ENCODE measurements around the gene IZUMO1. TPM values are rescaled to one million over a fixed set of nuclear protein-coding genes. Genes with fewer than 3 reads are reported as not detected.
"Not testable (repeated sequence)": the region's sequence is repeated elsewhere in the genome, so short reads cannot be mapped to it uniquely, and the experiment has no call there.

IZUMO1 gene
- total and polyA plus RNA-seq, 4 donors, result 0.10 to 1.6 (median 0.66) TPM; not detected in 1

GRCh38 chr19:48720251-48720612, 26.5 kb downstream of the IZUMO1 start:
- intact Hi-C loops (cut with DNase I), result no loop called here
- H3K4me1 ChIP-seq (ENCODE audit: control insufficient read depth in 1 of 2, insufficient read depth in 2 of 2, low read length in 2 of 2), result no peaks in the 10 kb centered on the region
- H3K27ac ChIP-seq (ENCODE audit: low read depth in 1 of 2, low read length in 2 of 2), result peak overlapping the region in 1 of 2 donors; percentile 22

GRCh38 chr19:48719263-48720171, 27.2 kb downstream of the IZUMO1 start, which contains the start of gene MAMSTR:
Gene MAMSTR (minus strand): TSS chr19:48719725. CDS start chr19:48719031, 694 bp downstream.
- Histone ChIP-seq H3K36me3 (ENCODE audit: control insufficient read depth in 1 of 2, insufficient read depth in 2 of 2, low read length in 1 of 2) (no peaks in the 10 kb centered on the region), H3K9me3 (ENCODE audit: control insufficient read depth, low read length) (no peaks in the 10 kb centered on the region), H3K27ac (ENCODE audit: low read depth in 1 of 2, low read length in 2 of 2) (peak within 1 kb of the TSS in 1 of 2 donors; percentile 22), H3K4me3 (ENCODE audit: low read length in 2 of 2) (no peak within 1 kb of the TSS), H3K4me1 (ENCODE audit: control insufficient read depth in 1 of 2, insufficient read depth in 2 of 2, low read length in 2 of 2) (no peaks in the 10 kb centered on the region), H3K27me3 (ENCODE audit: control insufficient read depth in 1 of 2, insufficient read depth in 2 of 2, low read length in 1 of 2) (no peaks in the 10 kb centered on the region)
- WGBS, 2 donors, result 65 to 72% methylated on average over 30 to 33 of the region's 33 CpGs
- peak in 1 of 2 donors; percentile 63 for DNase-seq
- intact Hi-C loops (cut with DNase I), result loop anchor here in 1 of 2 donors (5.0 kb wide), 1 partner anchor 72 kb away; the partner anchor contains the start of gene CA11
- no peak for ATAC-seq (ENCODE audit: low FRiP score)

More at GRCh38 chr19:48720251-48720612, 26.5 kb downstream of the IZUMO1 start:
- ATAC-seq (ENCODE audit: low FRiP score) (peak; percentile 13), DNase-seq (no peak)
- Histone ChIP-seq H3K4me3 (ENCODE audit: low read length in 2 of 2) (no peak overlapping the region), H3K9me3 (ENCODE audit: control insufficient read depth, low read length) (no peaks in the 10 kb centered on the region), H3K27me3 (ENCODE audit: control insufficient read depth in 1 of 2, insufficient read depth in 2 of 2, low read length in 1 of 2) (no peaks in the 10 kb centered on the region), H3K36me3 (ENCODE audit: control insufficient read depth in 1 of 2, insufficient read depth in 2 of 2, low read length in 1 of 2) (no peaks in the 10 kb centered on the region)
- 2% methylated on average over 12 of the region's 12 CpGs for WGBS, 2 donors

GRCh38 chr19:48718711-48719231, 27.9 kb downstream of the IZUMO1 start:
- Histone ChIP-seq H3K9me3 (ENCODE audit: control insufficient read depth, low read length) (no peaks in the 10 kb centered on the region), H3K36me3 (ENCODE audit: control insufficient read depth in 1 of 2, insufficient read depth in 2 of 2, low read length in 1 of 2) (no peaks in the 10 kb centered on the region), H3K27me3 (ENCODE audit: control insufficient read depth in 1 of 2, insufficient read depth in 2 of 2, low read length in 1 of 2) (no peaks in the 10 kb centered on the region), H3K27ac (ENCODE audit: low read depth in 1 of 2, low read length in 2 of 2) (no peak overlapping the region), H3K4me3 (ENCODE audit: low read length in 2 of 2) (no peak overlapping the region), H3K4me1 (ENCODE audit: control insufficient read depth in 1 of 2, insufficient read depth in 2 of 2, low read length in 2 of 2) (no peaks in the 10 kb centered on the region)
- WGBS, 2 donors, result 32 to 41% methylated on average over 15 of the region's 15 CpGs
- DNase-seq (no peak), ATAC-seq (ENCODE audit: low FRiP score) (no peak)
- intact Hi-C loops (cut with DNase I), result loop anchor here in 1 of 2 donors (5.0 kb wide), 1 partner anchor 71 kb away; the partner anchor contains the start of gene CA11

DNA sequence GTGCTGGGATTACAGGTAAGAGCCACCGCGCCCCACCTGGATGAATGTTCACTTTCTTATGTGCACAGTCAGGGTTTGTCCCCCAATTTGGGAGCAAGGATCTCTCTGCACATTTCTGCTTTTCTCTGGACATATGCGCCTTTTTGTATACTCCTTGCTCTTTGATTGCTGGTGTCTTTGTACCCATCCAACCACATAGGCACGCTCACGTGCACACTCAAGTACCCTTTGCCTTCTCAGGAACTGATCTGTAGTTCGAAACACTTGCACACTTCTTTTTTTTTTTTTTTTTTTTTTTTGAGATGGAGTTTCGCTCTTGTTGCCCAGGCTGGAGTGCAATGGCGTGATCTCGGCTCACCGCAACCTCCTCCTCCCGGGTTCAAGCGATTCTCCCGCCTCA, 28.6 kb downstream of the IZUMO1 start:
- intact Hi-C loops (cut with DNase I), result loop anchor here in 1 of 2 donors (5.0 kb wide), 1 partner anchor 71 kb away; the partner anchor contains the start of gene CA11
- DNase-seq; H3K4me3 ChIP-seq (ENCODE audit: low read length in 2 of 2); H3K4me1 ChIP-seq (ENCODE audit: control insufficient read depth in 1 of 2, insufficient read depth in 2 of 2, low read length in 2 of 2); H3K36me3 ChIP-seq (ENCODE audit: control insufficient read depth in 1 of 2, insufficient read depth in 2 of 2, low read length in 1 of 2); H3K9me3 ChIP-seq (ENCODE audit: control insufficient read depth, low read length); H3K27ac ChIP-seq (ENCODE audit: low read depth in 1 of 2, low read length in 2 of 2); ATAC-seq (ENCODE audit: low FRiP score); H3K27me3 ChIP-seq (ENCODE audit: control insufficient read depth in 1 of 2, insufficient read depth in 2 of 2, low read length in 1 of 2): not testable (repeated sequence)
- 89 to 93% methylated on average over 12 to 13 of the region's 13 CpGs for WGBS, 2 donors

DNA sequence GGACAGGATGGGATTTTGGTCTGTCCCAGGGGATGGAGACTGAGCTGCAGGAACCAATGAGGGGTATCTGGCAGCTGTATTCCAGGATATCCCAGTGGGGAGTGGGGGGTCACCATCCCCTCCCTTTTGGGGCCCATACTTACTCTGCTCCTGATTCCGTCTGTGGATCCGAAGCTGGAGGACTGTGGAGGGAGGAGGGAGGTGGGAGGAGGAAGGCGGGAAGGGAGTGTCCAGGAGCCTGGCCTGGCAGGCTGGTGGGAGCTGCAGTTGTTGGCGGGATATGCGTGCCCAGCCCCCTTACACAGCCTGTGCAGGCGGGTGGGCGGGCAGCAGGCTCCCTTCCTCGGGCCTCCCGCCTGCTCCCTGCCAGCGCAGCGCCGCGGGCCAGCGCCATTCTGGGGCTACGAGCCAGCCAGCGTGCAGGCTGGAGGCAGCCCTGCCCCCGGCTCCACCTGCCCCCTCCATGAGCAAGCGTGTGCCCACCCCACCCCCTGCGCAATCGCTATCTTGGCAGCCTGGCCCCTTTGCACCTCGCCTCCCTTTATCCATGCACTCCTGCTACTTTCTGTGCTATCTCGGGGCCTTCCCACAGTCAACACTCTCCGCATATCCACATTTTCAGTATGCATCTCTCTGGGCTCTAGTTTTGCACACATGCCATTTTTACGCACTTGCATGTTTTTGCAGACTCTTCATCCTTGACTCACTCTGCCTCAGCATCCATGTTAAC, 30.0 kb downstream of the IZUMO1 start:
- Histone ChIP-seq H3K27me3 (ENCODE audit: control insufficient read depth in 1 of 2, insufficient read depth in 2 of 2, low read length in 1 of 2) (no peaks in the 10 kb centered on the region), H3K4me3 (ENCODE audit: low read length in 2 of 2) (no peak overlapping the region), H3K36me3 (ENCODE audit: control insufficient read depth in 1 of 2, insufficient read depth in 2 of 2, low read length in 1 of 2) (no peaks in the 10 kb centered on the region), H3K4me1 (ENCODE audit: control insufficient read depth in 1 of 2, insufficient read depth in 2 of 2, low read length in 2 of 2) (no peaks in the 10 kb centered on the region), H3K9me3 (ENCODE audit: control insufficient read depth, low read length) (no peaks in the 10 kb centered on the region), H3K27ac (ENCODE audit: low read depth in 1 of 2, low read length in 2 of 2) (no peak overlapping the region)
- intact Hi-C loops (cut with DNase I), result loop anchor here in 1 of 2 donors (5.0 kb wide), 1 partner anchor 69 kb away; the partner anchor contains the start of gene CA11
- 6% methylated on average over 20 to 24 of the region's 24 CpGs for WGBS, 2 donors
- ATAC-seq (ENCODE audit: low FRiP score) (peak; percentile 6), DNase-seq (peak in 1 of 2 donors; percentile 77)

DNA sequence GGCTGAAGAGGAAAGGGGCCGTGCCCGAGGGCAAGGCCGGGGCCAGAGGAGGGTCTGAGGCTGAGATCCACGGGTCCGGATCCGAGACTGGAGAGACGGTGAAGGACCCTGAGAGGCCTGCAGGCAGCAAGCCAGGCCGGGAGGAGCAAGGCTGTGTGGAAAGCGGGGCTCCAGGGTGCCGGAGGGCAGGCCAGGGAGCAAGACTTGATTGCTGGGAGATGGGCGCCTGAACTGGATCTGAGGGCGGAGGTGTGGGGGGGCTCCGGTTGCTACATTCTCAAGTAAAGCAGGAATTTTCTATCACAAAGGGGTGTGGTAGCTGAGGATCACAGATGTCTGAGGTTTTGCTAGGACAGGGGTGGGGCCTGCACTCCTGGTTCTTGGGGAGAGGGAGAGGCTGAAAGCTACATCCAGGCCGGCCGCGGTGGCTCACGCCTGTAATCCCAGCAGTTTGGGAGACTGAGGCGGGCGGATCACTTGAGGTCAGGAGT, 31.0 kb downstream of the IZUMO1 start:
- Histone ChIP-seq H3K27me3 (ENCODE audit: control insufficient read depth in 1 of 2, insufficient read depth in 2 of 2, low read length in 1 of 2) (no peaks in the 10 kb centered on the region), H3K4me3 (ENCODE audit: low read length in 2 of 2) (no peak overlapping the region), H3K4me1 (ENCODE audit: control insufficient read depth in 1 of 2, insufficient read depth in 2 of 2, low read length in 2 of 2) (no peaks in the 10 kb centered on the region), H3K36me3 (ENCODE audit: control insufficient read depth in 1 of 2, insufficient read depth in 2 of 2, low read length in 1 of 2) (no peaks in the 10 kb centered on the region), H3K27ac (ENCODE audit: low read depth in 1 of 2, low read length in 2 of 2) (no peak overlapping the region), H3K9me3 (ENCODE audit: control insufficient read depth, low read length) (no peaks in the 10 kb centered on the region)
- DNase-seq, result no peak
- no peak for ATAC-seq (ENCODE audit: low FRiP score)
- intact Hi-C loops (cut with DNase I), result loop anchor here in 1 of 2 donors (5.0 kb wide), 1 partner anchor 68 kb away; the partner anchor contains the start of gene CA11
- 72 to 77% methylated on average over 19 of the region's 19 CpGs for WGBS, 2 donors

- Histone ChIP-seq H3K36me3 (ENCODE audit: control insufficient read depth in 1 of 2, insufficient read depth in 2 of 2, low read length in 1 of 2) (no peaks in the 10 kb centered on the region), H3K4me3 (ENCODE audit: low read length in 2 of 2) (peak overlapping the region in 1 of 2 donors; percentile 38), H3K4me1 (ENCODE audit: control insufficient read depth in 1 of 2, insufficient read depth in 2 of 2, low read length in 2 of 2) (no peaks in the 10 kb centered on the region), H3K9me3 (ENCODE audit: control insufficient read depth, low read length) (no peaks in the 10 kb centered on the region), H3K27ac (ENCODE audit: low read depth in 1 of 2, low read length in 2 of 2) (no peak overlapping the region), H3K27me3 (ENCODE audit: control insufficient read depth in 1 of 2, insufficient read depth in 2 of 2, low read length in 1 of 2) (no peaks in the 10 kb centered on the region)
- no peak for ATAC-seq (ENCODE audit: low FRiP score)
- DNase-seq, result no peak
- WGBS, 2 donors, result 64 to 66% methylated on average over 26 of the region's 26 CpGs
- intact Hi-C loops (cut with DNase I), result loop anchor here in 1 of 2 donors (5.0 kb wide), 1 partner anchor 68 kb away; the partner anchor contains the start of gene CA11
These were observed 31.7 kb downstream of the IZUMO1 start for GRCh38 chr19:48714759-48715675.

Measured in aorta (tissue), 5 donors.